Kidney (tissue), 14 donors: Measurements from ENCODE around the gene YAP1. TPM values are rescaled to one million over a fixed set of nuclear protein-coding genes. Genes with fewer than 3 reads are reported as not detected.
A peak's percentile ranks its signal among the peaks of the same experiment; 100 is the strongest.
"Not testable (repeated sequence)": the region's sequence is repeated elsewhere in the genome, so short reads cannot be mapped to it uniquely, and the experiment has no call there.

ENCODE experiments used
- DNase-seq, 5 donors: peaks; one replicate each; pipeline ENCODE4 v3.0.0-alpha.2; 2013 to 2020
- FAIRE-seq: peaks from 2 replicates; lab custom pipeline; 2012; peaks lifted over from hg19 to GRCh38; lab: Jason Lieb, UNC
- H3K27ac ChIP-seq, 2 donors: one replicate each; pipeline ENCODE4 v1.7.0; 2013; ENCODE audit warnings: low read depth in 2 of 2, low read length in 2 of 2, inconsistent platforms in 1 of 2
- H3K27me3 ChIP-seq: one replicate; pipeline ENCODE4 v1.7.1; 2013; ENCODE audit warnings: low read length, inconsistent platforms; ENCODE audit not compliant: control insufficient read depth, insufficient read depth
- H3K36me3 ChIP-seq, 3 donors: one replicate each; pipeline versions ENCODE4 v1.7.0 to v1.7.1; 2013; ENCODE audit warnings: low read length in 3 of 3, control low read depth in 1 of 3, inconsistent platforms in 1 of 3; ENCODE audit not compliant: insufficient read depth in 3 of 3, control insufficient read depth in 2 of 3
- H3K4me1 ChIP-seq, 3 donors: one replicate each; pipeline versions ENCODE4 v1.7.0 to v1.7.1; 2013; ENCODE audit warnings: low read length in 3 of 3, inconsistent platforms in 1 of 3, low read depth in 1 of 3; ENCODE audit not compliant: control insufficient read depth in 2 of 3, insufficient read depth in 2 of 3
- H3K4me3 ChIP-seq, 3 donors: one replicate each; pipeline versions ENCODE4 v1.7.0 to v1.8.1; 2013; ENCODE audit warnings: low read length in 3 of 3, control low read depth in 1 of 3, inconsistent platforms in 1 of 3
- H3K9ac ChIP-seq, 3 donors: one replicate each; pipeline versions ENCODE4 v1.7.0 to v1.7.1; 2013; ENCODE audit warnings: low read length in 3 of 3, control low read depth in 1 of 3, inconsistent platforms in 1 of 3
- H3K9me3 ChIP-seq, 3 donors: one replicate each; pipeline versions ENCODE4 v1.7.0 to v1.7.1; 2013; ENCODE audit warnings: low read length in 3 of 3, control low read depth in 1 of 3, inconsistent platforms in 1 of 3; ENCODE audit not compliant: control insufficient read depth in 2 of 3, insufficient read depth in 1 of 3
- CTCF ChIP-seq: IDR thresholded peaks from 3 replicates; pipeline ENCODE4 v1.5.1; 2012; ENCODE audit warnings: mild to moderate bottlenecking, moderate library complexity, borderline replicate concordance; ENCODE audit not compliant: insufficient read depth; ENCODE audit errors: extremely low read depth
- intact Hi-C: fragments of 100-400 bp; cut with DNase I; formaldehyde crosslinking; loops from one replicate; pipeline ENCODE4 v1.11.1; 2022
- polyA plus RNA-seq: library from polyadenylated mRNA; stranded (reverse); fragments of 350-450 nt; fragmentation: Illumina TruSeq; extraction: RNeasy Lipid Tissue Mini Kit (QIAGEN cat#74804); gene quantifications from one replicate; pipeline ENCODE4 v1.2.3, GENCODE V29; 2014; ENCODE audit warnings: low read depth, low replicate concordance; ENCODE audit not compliant: insufficient read depth
- total RNA-seq: library from RNA; stranded (reverse); fragmentation: NEBNext Ultra II Directional; extraction: Animal tissue kit (Norgen Biotek cat#: 25700); gene quantifications from one replicate; pipeline ENCODE4 v1.2.1, GENCODE V29; 2021
- donor health status: control.
- donor health status: control.
- donor health status: control.
- donor health status: control.
- donor health status: control.
- donor health status: DM: yes; HTN: yes; CAD: no.
- donor health status: Normal renal cell carcinoma (clear cell type).

YAP1 gene
- total and polyA plus RNA-seq, 2 donors from 2014 or later: 21.5 to 106 TPM

- H3K36me3 ChIP-seq: no peaks in the 10 kb centered on the region
- intact Hi-C loops: no loop called here
- H3K9ac ChIP-seq: no peak overlapping the region
- H3K4me1 ChIP-seq: no peaks in the 10 kb centered on the region
- H3K9me3 ChIP-seq: no peaks in the 10 kb centered on the region
- FAIRE-seq (no peak), DNase-seq (no peak)
- H3K27me3 ChIP-seq: no peaks in the 10 kb centered on the region
- no peak overlapping the region for H3K27ac ChIP-seq
- H3K4me3 ChIP-seq: no peak overlapping the region
- no peak for TF ChIP-seq CTCF
Measured at GRCh38 chr11:102260241-102260640, 150.0 kb downstream of the YAP1 start.

GRCh38 chr11:102263379-102264003, 153.2 kb downstream of the YAP1 start:
- intact Hi-C loops: no loop called here
- no peaks in the 10 kb centered on the region for H3K36me3 ChIP-seq
- FAIRE-seq: no peak
- no peak overlapping the region for H3K4me3 ChIP-seq
- no peak for TF ChIP-seq CTCF
- no peak overlapping the region for H3K9ac ChIP-seq
- peak in 3 of 5 donors; percentile 31 to 74 (median 68) for DNase-seq
- H3K4me1 ChIP-seq: no peaks in the 10 kb centered on the region
- H3K27ac ChIP-seq: no peak overlapping the region
- H3K27me3 ChIP-seq: no peaks in the 10 kb centered on the region
- no peaks in the 10 kb centered on the region for H3K9me3 ChIP-seq

- H3K36me3 ChIP-seq, H3K27ac ChIP-seq, FAIRE-seq, DNase-seq, H3K27me3 ChIP-seq, H3K4me1 ChIP-seq, H3K9ac ChIP-seq, intact Hi-C loops, H3K4me3 ChIP-seq, H3K9me3 ChIP-seq: not testable (repeated sequence)
Measured at GRCh38 chr11:102264704-102265103, 154.5 kb downstream of the YAP1 start.

GRCh38 chr11:102266099-102266498, 155.9 kb downstream of the YAP1 start:
- Histone ChIP-seq H3K27me3 (no peaks in the 10 kb centered on the region), H3K9ac (no peak overlapping the region), H3K4me1 (peaks cover 0 to 4% (median 0%) of the 10 kb centered on the region in 3 donors), H3K36me3 (no peaks in the 10 kb centered on the region), H3K27ac (no peak overlapping the region), H3K4me3 (no peak overlapping the region), H3K9me3 (no peaks in the 10 kb centered on the region)
- DNase-seq: no peak
- intact Hi-C loops: no loop called here
- no peak for FAIRE-seq
- no peak for TF ChIP-seq CTCF
